PFSK-1 (cell line): ENCODE data around the gene RSPO3.

Experiments
- POLR2AphosphoS5 ChIP-seq: IDR thresholded peaks from 2 replicates; pipeline ENCODE4 v1.6.1; 2012; ENCODE audit warnings: low read depth, mild to moderate bottlenecking, control low read depth, low read length, moderate library complexity
- REST ChIP-seq, 2 experiments: IDR thresholded peaks; 2 replicates each; pipeline versions ENCODE4 v1.6.1 to v1.8.0; 2011 to 2012; ENCODE audit warnings: low read depth in 2 of 2, low read length in 2 of 2, control low read depth in 1 of 2, inconsistent platforms in 1 of 2, mild to moderate bottlenecking in 1 of 2, moderate library complexity in 1 of 2; ENCODE audit not compliant: insufficient read depth in 1 of 2

- TF ChIP-seq REST (IDR thresholded peaks at IDR 0.05; ENCODE audit: insufficient read depth in 1 of 2, low read depth in 2 of 2, low read length in 2 of 2) (no peak), POLR2AphosphoS5 (no peak)
These were observed 48.7 kb upstream of the RSPO3 start for GRCh38 chr6:127069659-127070279.
